HFFc6 (cell line): ENCODE results near the gene MAJIN. TPM values are rescaled to one million over a fixed set of nuclear protein-coding genes. Genes with fewer than 3 reads are reported as not detected.

Source experiments
- DNase-seq: peaks from one replicate; pipeline ENCODE4 v3.0.0-alpha.2; 2018
- H3K27ac Mint-ChIP-seq: 2 replicates; pipeline ENCODE4 v1.8.0; 2020; ENCODE audit warnings: mild to moderate bottlenecking, mixed read lengths
- H3K27me3 Mint-ChIP-seq: 2 replicates; pipeline ENCODE4 v1.8.0; 2021; ENCODE audit warnings: mild to moderate bottlenecking, moderate library complexity, mixed read lengths; ENCODE audit not compliant: insufficient read depth
- H3K36me3 Mint-ChIP-seq: 2 replicates; pipeline ENCODE4 v1.8.0; 2021; ENCODE audit warnings: low read depth, mixed read lengths
- H3K4me1 Mint-ChIP-seq: 2 replicates; pipeline ENCODE4 v1.8.0; 2020; ENCODE audit warnings: low read depth, mixed read lengths
- H3K4me3 Mint-ChIP-seq: 2 replicates; pipeline ENCODE4 v1.8.0; 2020; ENCODE audit warnings: mild to moderate bottlenecking, moderate library complexity, mixed read lengths
- H3K9me3 Mint-ChIP-seq: 2 replicates; pipeline ENCODE4 v1.8.0; 2020; ENCODE audit warnings: mild to moderate bottlenecking, mixed read lengths
- CTCF ChIP-seq: fragments of 200-600 bp; sonication (generic); IDR thresholded peaks from 2 replicates; pipeline ENCODE4 v1.5.0; 2021; ENCODE audit warnings: antibody characterized with exemption, mild to moderate bottlenecking
- total RNA-seq, 6 experiments: library from RNA; stranded (reverse); fragmentation: NEBNext Ultra II Directional; extraction: Animal tissue kit (Norgen Biotek cat#: 25700); gene quantifications; 2 replicates in 1 of 6; 3 replicates in 5 of 6; pipeline ENCODE4 v1.2.3, GENCODE V29; 2021

The MAJIN gene
- total RNA-seq, 6 experiments from 2014 or later: not detected

DNA sequence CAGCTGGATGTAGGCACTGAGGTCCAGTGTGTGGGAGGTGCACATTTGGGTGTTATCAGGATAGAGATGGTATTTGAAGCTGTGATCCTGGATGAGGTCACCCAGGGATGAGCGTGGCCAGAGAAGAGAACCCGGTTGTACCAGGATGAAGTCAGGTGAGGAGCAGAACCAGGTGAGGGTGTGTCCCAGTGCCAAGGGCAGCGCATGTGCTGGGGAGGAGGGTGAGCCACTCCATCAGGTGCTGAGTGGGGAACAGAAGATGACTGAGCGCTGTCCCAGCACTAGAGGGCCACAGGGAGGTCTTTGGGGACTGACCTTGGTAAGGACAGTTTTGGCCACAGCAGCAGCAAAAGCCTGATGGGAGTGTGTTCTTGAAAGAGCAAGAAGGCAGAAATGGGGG is 44.8 kb upstream of the MAJIN start:
- Mint-ChIP-seq H3K4me3 (no peak overlapping the region), H3K9me3 (no peaks in the 10 kb centered on the region), H3K27ac (peak overlapping the region; percentile 8; the same call in 1 of the 2 replicates), H3K36me3 (peaks cover 10% of the 10 kb centered on the region), H3K27me3 (peaks cover 8% of the 10 kb centered on the region), H3K4me1 (peaks cover 18% of the 10 kb centered on the region)
- no peak for DNase-seq
- no peak for TF ChIP-seq CTCF

- Mint-ChIP-seq H3K9me3 (no peaks in the 10 kb centered on the region), H3K27me3 (peaks cover 8% of the 10 kb centered on the region), H3K27ac (peak overlapping the region; percentile 83), H3K4me3 (peak overlapping the region; percentile 86), H3K36me3 (peaks cover 10% of the 10 kb centered on the region), H3K4me1 (peaks cover 18% of the 10 kb centered on the region)
- no peak for TF ChIP-seq CTCF
- DNase-seq: no peak
Observed at GRCh38 chr11:65014726-65015227, 42.9 kb upstream of the MAJIN start.

DNA sequence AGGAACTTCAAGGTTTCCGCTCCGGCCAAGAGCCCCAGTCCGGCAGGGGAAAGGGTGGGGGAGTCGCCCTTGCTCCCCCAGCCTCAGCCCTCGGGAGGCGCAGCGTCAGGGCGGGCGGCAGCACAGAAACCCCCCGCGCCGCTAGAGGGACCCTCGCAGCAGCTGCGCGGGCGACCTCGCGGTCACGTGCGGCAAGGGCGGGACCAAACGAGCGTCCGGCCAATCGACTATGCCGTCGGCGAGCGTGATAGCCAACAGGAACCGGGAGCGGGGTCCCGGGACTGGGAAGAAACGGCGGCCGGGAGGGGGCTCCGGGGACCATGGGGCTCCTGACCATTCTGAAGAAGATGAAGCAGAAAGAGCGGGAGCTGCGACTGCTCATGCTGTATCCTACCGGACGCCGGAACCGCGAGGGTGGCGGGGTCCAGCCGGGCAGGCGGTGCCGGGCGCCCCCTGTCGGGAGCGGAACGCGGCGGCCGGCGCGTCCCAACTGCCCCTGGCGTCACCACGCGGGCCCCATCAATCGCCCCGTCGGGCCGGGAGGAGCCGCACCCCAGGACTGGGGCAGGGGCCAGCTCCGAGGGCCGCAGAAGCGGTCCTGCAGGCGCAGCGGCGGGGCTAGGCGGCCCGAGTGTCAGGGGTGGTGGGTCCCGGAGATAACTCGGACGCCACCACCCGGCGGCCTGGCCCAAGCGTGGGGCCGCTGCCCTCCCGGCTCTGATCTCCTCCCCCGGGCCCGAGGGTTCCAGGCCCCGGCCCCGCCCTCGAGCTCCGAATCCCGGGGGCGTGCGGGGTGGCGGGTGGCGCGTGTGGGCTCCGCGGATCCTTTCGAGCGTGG is 42.2 kb upstream of the MAJIN start, which contains the start of gene ARL2:
Gene ARL2, plus strand, starts transcription at position 273 of the 838 bp plus-strand sequence. Its CDS starts 48 bp downstream, at position 321.
- DNase-seq: peak; percentile 80
- Mint-ChIP-seq H3K27ac (peak within 1 kb of the TSS; percentile 98), H3K27me3 (peaks cover 8% of the 10 kb centered on the region), H3K9me3 (no peaks in the 10 kb centered on the region), H3K36me3 (peaks cover 10% of the 10 kb centered on the region), H3K4me3 (peak within 1 kb of the TSS; percentile 93), H3K4me1 (peaks cover 18% of the 10 kb centered on the region)
- TF ChIP-seq CTCF: peak; percentile 88

GRCh38 chr11:65013130-65013887 is 41.4 kb upstream of the MAJIN start:
- Mint-ChIP-seq H3K9me3 (no peaks in the 10 kb centered on the region), H3K27ac (peak overlapping the region; percentile 98), H3K27me3 (peaks cover 8% of the 10 kb centered on the region), H3K4me3 (peak overlapping the region; percentile 93), H3K36me3 (peaks cover 10% of the 10 kb centered on the region), H3K4me1 (peaks cover 18% of the 10 kb centered on the region)
- TF ChIP-seq CTCF: peak; percentile 79
- DNase-seq: peak; percentile 80

GRCh38 chr11:65008873-65009272 is 37.0 kb upstream of the MAJIN start:
- H3K4me3 Mint-ChIP-seq: no peak overlapping the region
- no peaks in the 10 kb centered on the region for H3K36me3 Mint-ChIP-seq
- DNase-seq: no peak
- no peak for TF ChIP-seq CTCF
- H3K27me3 Mint-ChIP-seq: peaks cover 4% of the 10 kb centered on the region; the same call in 1 of the 2 replicates
- H3K27ac Mint-ChIP-seq: no peak overlapping the region
- H3K9me3 Mint-ChIP-seq: no peaks in the 10 kb centered on the region
- H3K4me1 Mint-ChIP-seq: peaks cover 35% of the 10 kb centered on the region
